GM12865 (cell line): ENCODE measurements around the gene DLX3.

Source experiments
- DNase-seq: peaks from one replicate; pipeline ENCODE4 v3.0.0; 2010; ENCODE audit warnings: low read depth
- H3K4me3 ChIP-seq: 2 replicates; pipeline ENCODE4 v1.5.1; 2011; ENCODE audit warnings: mild to moderate bottlenecking, low read depth, low read length, control low read depth
- CTCF ChIP-seq: IDR thresholded peaks from 2 replicates; pipeline ENCODE4 v1.5.1; 2011; ENCODE audit warnings: low read length, control low read depth, low read depth, inconsistent platforms; ENCODE audit not compliant: insufficient read depth; ENCODE audit errors: missing control alignments

The DLX3 gene

GRCh38 chr17:49991409-49991808 is 3.6 kb downstream of the DLX3 start:
- no peak overlapping the region for H3K4me3 ChIP-seq
- no peak for DNase-seq
- TF ChIP-seq CTCF: no peak

- TF ChIP-seq CTCF: no peak
- no peak for DNase-seq
- no peak overlapping the region for H3K4me3 ChIP-seq
Observed at GRCh38 chr17:49990921-49991320, 4.1 kb downstream of the DLX3 start.

- TF ChIP-seq CTCF: no peak
- no peak overlapping the region for H3K4me3 ChIP-seq
- DNase-seq: no peak
Observed at GRCh38 chr17:49990331-49990730, 4.7 kb downstream of the DLX3 start.

- DNase-seq: no peak
- no peak for TF ChIP-seq CTCF
- H3K4me3 ChIP-seq: no peak overlapping the region
Observed at GRCh38 chr17:49989518-49989880, 5.5 kb downstream of the DLX3 start.

- TF ChIP-seq CTCF: no peak
- DNase-seq: no peak
- no peak overlapping the region for H3K4me3 ChIP-seq
Observed at GRCh38 chr17:49987681-49988441, 7.2 kb downstream of the DLX3 start.

- H3K4me3 ChIP-seq: no peak overlapping the region
- TF ChIP-seq CTCF: no peak
- no peak for DNase-seq
Observed at GRCh38 chr17:49987290-49987585, 7.8 kb downstream of the DLX3 start.
